Liver (tissue), 9 donors: ENCODE data around the gene TIMP1. TPM values are rescaled to one million over a fixed set of nuclear protein-coding genes. Genes with fewer than 3 reads are reported as not detected.

Source experiments
- DNase-seq: peaks from one replicate; pipeline ENCODE4 v3.0.0-alpha.2; 2017; ENCODE audit warnings: low spot score
- H3K27ac ChIP-seq, 2 donors: one replicate each; pipeline ENCODE4 v1.7.0; 2013; ENCODE audit warnings: inconsistent platforms in 2 of 2, low read length in 2 of 2, control low read depth in 1 of 2, low read depth in 1 of 2, mild to moderate bottlenecking in 1 of 2
- H3K27me3 ChIP-seq, 4 donors: one replicate each; pipeline versions ENCODE4 v1.6.1 to v1.7.0; 2013; ENCODE audit warnings: low read length in 3 of 4, inconsistent platforms in 1 of 4, mild to moderate bottlenecking in 1 of 4, moderate library complexity in 1 of 4; ENCODE audit not compliant: control insufficient read depth in 4 of 4, insufficient read depth in 4 of 4
- H3K36me3 ChIP-seq, 4 donors: one replicate each; pipeline versions ENCODE4 v1.6.1 to v1.7.0; 2013; ENCODE audit warnings: low read length in 3 of 4, mild to moderate bottlenecking in 3 of 4, low read depth in 1 of 4, moderate library complexity in 1 of 4; ENCODE audit not compliant: control insufficient read depth in 4 of 4, insufficient read depth in 3 of 4
- H3K4me1 ChIP-seq, 4 donors: one replicate each; pipeline versions ENCODE4 v1.6.1 to v1.7.0; 2013; ENCODE audit warnings: low read length in 3 of 4, mild to moderate bottlenecking in 3 of 4, moderate library complexity in 1 of 4; ENCODE audit not compliant: control insufficient read depth in 4 of 4, insufficient read depth in 4 of 4
- H3K4me3 ChIP-seq, 3 donors: one replicate each; pipeline versions ENCODE4 v1.6.1 to v1.7.0; 2013; ENCODE audit warnings: low read length in 3 of 3, control low read depth in 1 of 3, low read depth in 1 of 3, mild to moderate bottlenecking in 1 of 3
- H3K9ac ChIP-seq, 2 donors: one replicate each; pipeline ENCODE4 v1.7.0; 2013; ENCODE audit warnings: low read length in 2 of 2, mild to moderate bottlenecking in 2 of 2, moderate library complexity in 2 of 2, control low read depth in 1 of 2, low read depth in 1 of 2
- H3K9me3 ChIP-seq, 4 donors: one replicate each; pipeline versions ENCODE4 v1.6.1 to v1.7.0; 2013; ENCODE audit warnings: low read length in 3 of 4; ENCODE audit not compliant: control insufficient read depth in 4 of 4
- ATF3 ChIP-seq: IDR thresholded peaks from 2 replicates; pipeline ENCODE4 v1.6.1; 2016; ENCODE audit warnings: antibody characterized with exemption
- CTCF ChIP-seq: fragments of 150-350 bp; IDR thresholded peaks from 2 replicates; pipeline ENCODE4 v1.5.1; 2017; ENCODE audit warnings: improper control_type of control experiment, low read depth, low read length; ENCODE audit not compliant: missing input control
- EGR1 ChIP-seq, 2 donors: IDR thresholded peaks; 2 replicates each; pipeline ENCODE4 v1.6.1; 2016 to 2018; ENCODE audit warnings: antibody characterized with exemption in 2 of 2, low read depth in 2 of 2
- GABPA ChIP-seq, 2 donors: IDR thresholded peaks in 1 of 2; conservative IDR thresholded peaks in 1 of 2; 2 replicates each; pipeline ENCODE4 v1.6.1; 2016; ENCODE audit warnings: antibody characterized with exemption in 2 of 2, mild to moderate bottlenecking in 1 of 2, moderate library complexity in 1 of 2
- HNF4A ChIP-seq, 2 donors: conservative IDR thresholded peaks; 2 replicates each; pipeline ENCODE4 v1.6.1; 2016; ENCODE audit warnings: antibody characterized with exemption in 2 of 2, mild to moderate bottlenecking in 2 of 2
- HNF4G ChIP-seq: IDR thresholded peaks from 2 replicates; pipeline ENCODE4 v1.6.1; 2016; ENCODE audit warnings: antibody characterized with exemption
- JUND ChIP-seq, 2 donors: IDR thresholded peaks; 2 replicates each; pipeline ENCODE4 v1.6.1; 2016; ENCODE audit warnings: antibody characterized with exemption in 2 of 2
- MAX ChIP-seq: IDR thresholded peaks from 2 replicates; pipeline ENCODE4 v1.6.1; 2016; ENCODE audit warnings: antibody characterized with exemption
- NR2F2 ChIP-seq: IDR thresholded peaks from 2 replicates; pipeline ENCODE4 v1.6.1; 2016; ENCODE audit warnings: antibody characterized with exemption
- RAD21 ChIP-seq, 2 donors: IDR thresholded peaks; 2 replicates each; pipeline ENCODE4 v1.6.1; 2016; ENCODE audit warnings: antibody characterized with exemption in 2 of 2, mild to moderate bottlenecking in 2 of 2
- RXRA ChIP-seq, 2 donors: IDR thresholded peaks; 2 replicates each; pipeline ENCODE4 v1.6.1; 2017 to 2018; ENCODE audit warnings: antibody characterized with exemption in 2 of 2, mild to moderate bottlenecking in 1 of 2
- SP1 ChIP-seq: IDR thresholded peaks from 2 replicates; pipeline ENCODE4 v1.6.1; 2018; ENCODE audit warnings: antibody characterized with exemption, mild to moderate bottlenecking
- TAF1 ChIP-seq: conservative IDR thresholded peaks from 2 replicates; pipeline ENCODE4 v1.6.1; 2016; ENCODE audit warnings: antibody characterized with exemption, mild to moderate bottlenecking
- YY1 ChIP-seq: IDR thresholded peaks from 2 replicates; pipeline ENCODE4 v1.6.1; 2016; ENCODE audit warnings: antibody characterized with exemption, mild to moderate bottlenecking
- ZBTB33 ChIP-seq: IDR thresholded peaks from 2 replicates; pipeline ENCODE4 v1.6.1; 2016; ENCODE audit warnings: antibody characterized with exemption
- WGBS: extraction: QIAGEN DNeasy Blood & Tissue Kit; methylation state at CpG from one replicate; pipeline ENCODE4 v1.1.7; 2013; 5-methylcytosine and 5-hydroxymethylcytosine counted together
- polyA plus RNA-seq, 2 donors: library from polyadenylated mRNA; stranded (reverse) in 1 of 2; unstranded in 1 of 2; fragments of 200-250 nt in 1 of 2; fragments of >200 nt in 1 of 2; fragmentation: Nextera tagmentation in 1 of 2; extraction: Ambion mirVana in 1 of 2; gene quantifications; one replicate each; pipeline versions ENCODE4 v1.2.1 to v1.2.3, GENCODE V29; 2013 to 2015
- total RNA-seq, 2 donors: library from RNA; depleted of rRNA; stranded (reverse); fragments of >200 nt; gene quantifications; one replicate each; pipeline ENCODE4 v1.2.3, GENCODE V29; 2014
- donor health status: healthy.
- donor health status: healthy.
- donor health status: healthy.
- donor health status: healthy.
- donor health status: healthy.

Gene TIMP1
- total RNA-seq = 10 to 100 TPM; 18.0 to 79.4 TPM
- polyA plus RNA-seq = 1,000 to 10,000 TPM in 1 of 2 donors, 100 to 1,000 TPM in 1; 213 to 1,609 TPM

GRCh38 chrX:47581731-47582647, at the start of gene TIMP1:
Gene TIMP1 (plus strand): TSS chrX:47582436. CDS start chrX:47583416, 980 bp downstream.
- Histone ChIP-seq H3K9ac (peak within 1 kb of the TSS in 1 of 2 donors; percentile 87), H3K9me3 (no peaks in the 10 kb centered on the region), H3K4me3 (peak within 1 kb of the TSS in 2 of 3 donors; percentile 43 to 47), H3K27me3 (no peaks in the 10 kb centered on the region), H3K27ac (peak within 1 kb of the TSS; percentile 67 to 69), H3K4me1 (peaks cover 0 to 11% (median 5%) of the 10 kb centered on the region in 4 donors), H3K36me3 (peaks cover 0 to 2% (median 0%) of the 10 kb centered on the region in 4 donors)
- DNase-seq = no peak
- TF ChIP-seq JUND (IDR thresholded peaks at IDR 0.05) (peak in 1 of 2 donors; percentile 24), RAD21 (IDR thresholded peaks at IDR 0.05) (peak in 1 of 2 donors; percentile 9), ATF3 (no peak), SP1 (peak; percentile 30), MAX (no peak), RXRA (IDR thresholded peaks at IDR 0.05) (no peak), NR2F2 (peak; percentile 17), GABPA (IDR thresholded peaks at IDR 0.05 in 1 of 2, conservative IDR thresholded peaks at IDR 0.05 in 1 of 2) (peak in 1 of 2 donors; percentile 9), EGR1 (IDR thresholded peaks at IDR 0.05; ENCODE audit: low read depth in 2 of 2) (peak in 1 of 2 donors; percentile 15)
- WGBS = 29% methylated on average over 27 of the region's 28 CpGs

GRCh38 chrX:47539860-47540259, 42.4 kb upstream of the TIMP1 start:
- Histone ChIP-seq H3K36me3 (no peaks in the 10 kb centered on the region), H3K27ac (no peak overlapping the region), H3K27me3 (no peaks in the 10 kb centered on the region), H3K9ac (no peak overlapping the region), H3K4me3 (no peak overlapping the region), H3K4me1 (no peaks in the 10 kb centered on the region), H3K9me3 (no peaks in the 10 kb centered on the region)
- no peak for TF ChIP-seq CTCF
- no peak for TF ChIP-seq YY1
- no peak for TF ChIP-seq ZBTB33
- no peak for TF ChIP-seq RXRA (IDR thresholded peaks at IDR 0.05)
- no peak for TF ChIP-seq HNF4G
- no peak for TF ChIP-seq TAF1
- TF ChIP-seq HNF4A (conservative IDR thresholded peaks at IDR 0.05) = no peak
- DNase-seq = no peak
